GM19455 (cell line): ENCODE results near the gene MAGEA9B.
"Not testable (repeated sequence)": the region's sequence is repeated elsewhere in the genome, so short reads cannot be mapped to it uniquely, and the experiment has no call there.

Experiments used
- ATAC-seq: cut with Tn5 transposase; IDR thresholded peaks from one replicate; pipeline ENCODE4 v1.9.1; 2021; ENCODE audit not compliant: unreplicated experiment

MAGEA9B gene

GRCh38 chrX:149572743-149573142 is 14.5 kb downstream of the MAGEA9B start:
- ATAC-seq = no peak

GRCh38 chrX:149571770-149572169 is 15.5 kb downstream of the MAGEA9B start:
- no peak for ATAC-seq

DNA sequence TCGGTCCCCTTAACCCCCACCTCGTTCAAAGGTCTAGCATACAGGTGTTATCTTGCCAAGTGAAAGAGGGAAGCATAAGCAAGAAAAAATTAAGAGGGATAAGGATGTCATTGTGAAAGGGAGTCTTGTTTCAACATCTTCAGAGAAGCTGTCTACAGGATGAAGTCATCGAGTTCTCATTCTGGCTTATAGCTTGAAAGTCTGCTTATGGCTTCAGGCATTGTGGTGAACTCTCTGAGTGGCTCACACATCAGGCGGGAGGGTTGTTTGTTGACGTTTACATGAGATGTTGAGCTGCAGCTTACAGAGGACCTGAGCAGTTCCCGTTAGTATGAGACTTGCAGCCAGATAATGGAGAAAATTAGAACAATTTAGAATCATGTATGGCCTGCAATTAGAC is 16.6 kb downstream of the MAGEA9B start:
- no peak for ATAC-seq

DNA sequence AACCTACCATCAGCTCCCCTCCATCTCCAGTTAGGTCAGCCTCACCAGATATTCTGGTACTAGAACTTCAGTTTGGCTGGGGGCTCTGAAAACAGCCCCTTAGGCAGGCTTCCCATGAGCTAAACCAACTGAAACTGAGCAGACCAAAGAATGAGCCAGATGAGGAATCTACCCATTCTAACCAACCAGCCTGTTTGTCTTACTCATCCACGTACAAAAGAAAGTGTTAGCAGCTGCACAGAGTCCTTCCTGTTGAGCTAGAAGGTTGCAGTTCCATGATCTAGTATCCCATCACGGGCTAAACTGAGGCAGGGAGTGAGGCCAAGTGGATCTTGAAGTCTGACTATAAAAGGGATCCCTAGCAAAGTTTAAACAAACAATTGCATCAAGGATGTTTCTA is 17.5 kb downstream of the MAGEA9B start:
- ATAC-seq = no peak

DNA sequence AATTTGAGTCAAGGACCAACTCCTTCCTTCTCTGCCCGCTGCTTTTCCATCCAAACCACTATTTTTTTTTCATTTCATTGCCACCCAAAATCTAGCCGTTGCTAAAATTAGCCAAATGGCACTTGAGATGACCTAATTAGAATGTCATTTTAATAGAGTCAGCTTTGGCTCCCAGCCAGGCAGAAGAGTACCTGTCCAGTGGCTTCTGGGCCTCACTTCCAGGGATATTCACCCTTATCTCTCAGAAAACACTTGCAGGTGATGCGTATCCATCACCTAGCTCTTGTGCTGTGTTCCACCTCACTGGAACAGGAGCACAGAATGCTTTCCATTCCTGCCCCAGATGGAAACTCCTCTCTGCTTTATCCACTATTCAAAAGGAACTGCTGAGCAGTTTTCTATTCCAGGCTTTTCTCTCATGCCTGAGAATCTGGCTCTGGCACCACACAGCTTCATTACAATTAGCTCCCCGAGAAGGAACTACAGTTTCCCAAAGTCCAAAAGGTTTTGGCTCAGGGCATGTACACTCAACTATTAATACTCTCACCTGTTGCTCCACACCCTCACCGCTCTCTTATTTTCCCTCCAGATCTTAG is 18.5 kb downstream of the MAGEA9B start:
- ATAC-seq = no peak

DNA sequence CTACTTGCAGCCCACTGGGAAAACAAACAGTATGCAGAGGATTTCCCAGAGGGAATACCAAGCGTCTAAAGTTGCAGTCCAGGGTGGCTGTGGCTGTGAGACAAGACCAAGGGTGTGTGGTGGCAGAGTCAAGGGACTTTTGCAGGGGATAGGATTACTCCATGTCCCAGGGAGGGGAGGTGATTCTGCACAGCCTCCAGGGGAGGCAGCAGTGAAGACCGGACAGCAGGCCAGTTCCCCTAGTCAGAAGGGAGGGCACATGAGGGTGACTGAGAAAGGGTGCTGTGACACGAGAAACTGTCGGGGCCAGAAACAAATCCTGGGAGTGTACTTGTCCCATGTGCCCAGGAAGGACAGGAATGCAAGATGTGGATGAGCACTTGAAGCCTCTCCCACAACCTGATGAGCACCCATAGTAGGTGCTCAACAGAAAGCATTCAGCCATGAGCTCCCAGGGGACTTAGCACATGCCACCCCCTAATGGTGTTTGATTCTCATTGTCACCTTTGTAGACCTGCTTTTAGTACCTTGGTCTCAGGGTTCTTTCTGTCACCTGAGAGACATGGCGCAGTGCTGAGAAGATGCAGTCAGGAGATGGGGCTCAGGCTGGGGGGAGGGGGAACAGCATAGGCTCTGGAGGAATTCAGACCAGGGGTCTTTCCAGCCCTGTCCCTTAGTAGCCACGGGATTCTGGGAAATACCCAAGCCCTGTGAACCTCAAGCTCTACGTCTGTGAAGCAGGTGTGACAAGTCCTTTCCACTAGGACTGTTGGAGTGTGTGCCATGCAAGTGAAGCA is 19.4 kb downstream of the MAGEA9B start:
- ATAC-seq = no peak

DNA sequence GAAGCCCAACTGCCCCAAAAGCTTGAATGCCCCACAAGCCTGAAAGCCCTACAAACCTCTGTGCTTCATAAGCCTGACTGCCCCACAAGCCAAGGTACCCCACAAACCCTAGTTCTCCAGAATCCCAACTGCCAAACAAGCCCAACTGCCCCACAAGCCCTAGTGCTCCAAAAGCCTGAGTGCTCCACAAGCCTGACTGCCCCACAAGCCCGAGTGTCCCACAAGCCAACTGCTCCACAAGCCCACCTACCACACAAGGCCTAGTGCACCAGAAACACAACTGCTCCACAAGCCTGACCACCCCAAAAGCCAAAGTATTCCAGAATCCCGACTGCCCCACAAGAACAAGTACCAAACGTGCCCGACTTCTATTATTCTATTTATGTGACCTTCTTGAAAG is 23.9 kb downstream of the MAGEA9B start:
- no peak for ATAC-seq

DNA sequence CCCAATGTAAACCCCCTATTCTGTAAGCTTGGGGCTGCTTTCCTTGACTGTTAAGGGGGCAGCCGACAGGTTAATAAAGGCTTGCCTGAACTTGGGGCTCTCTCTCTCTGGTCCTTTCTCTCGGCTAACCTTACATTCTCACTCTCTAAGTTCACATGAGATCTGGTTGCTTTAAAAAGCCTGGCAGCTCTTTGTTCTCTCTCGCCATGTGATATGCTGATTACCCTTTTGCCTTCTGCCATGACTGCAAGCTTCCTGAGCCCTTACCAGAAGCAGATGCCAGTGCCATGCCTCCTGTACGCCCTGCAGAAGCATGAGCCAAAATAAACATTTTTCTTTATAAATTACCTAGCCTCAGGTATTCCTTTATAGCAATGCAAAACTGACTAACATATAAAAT is 32.0 kb downstream of the MAGEA9B start:
- not testable (repeated sequence) for ATAC-seq

GRCh38 chrX:149551939-149552248 is 35.4 kb downstream of the MAGEA9B start:
- not testable (repeated sequence) for ATAC-seq

DNA sequence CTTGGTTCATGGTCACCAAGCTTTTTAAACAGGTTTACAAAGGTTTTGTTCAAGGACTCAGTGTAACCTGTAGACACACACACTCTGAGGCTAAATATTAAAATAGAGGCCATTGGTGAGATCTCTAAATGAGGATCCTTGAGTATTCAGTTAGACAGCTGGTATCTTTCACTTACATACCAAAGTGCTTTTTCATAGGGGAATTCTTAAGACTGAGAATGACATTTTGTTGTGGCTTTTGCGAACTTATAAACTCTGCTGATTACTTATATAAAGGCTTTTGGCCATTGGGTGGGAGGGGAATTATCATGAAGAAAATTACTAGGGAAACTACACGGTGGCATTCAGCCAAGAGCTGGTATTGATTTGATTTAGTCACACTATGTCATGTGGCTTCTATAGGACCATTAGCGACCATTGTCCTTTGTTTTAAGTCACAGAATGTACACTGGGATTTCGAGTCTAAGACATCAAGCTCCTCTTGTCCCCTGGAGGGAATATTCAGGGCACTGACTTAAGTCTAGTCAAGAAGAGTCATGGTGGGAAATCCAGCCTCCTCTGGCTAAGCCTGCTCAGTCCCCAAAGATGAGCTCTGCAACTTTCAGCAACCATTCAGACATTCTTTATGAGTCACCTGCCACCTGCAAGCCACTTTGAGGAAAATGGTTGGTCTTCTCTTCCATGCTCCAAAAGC is 35.9 kb downstream of the MAGEA9B start:
- not testable (repeated sequence) for ATAC-seq

DNA sequence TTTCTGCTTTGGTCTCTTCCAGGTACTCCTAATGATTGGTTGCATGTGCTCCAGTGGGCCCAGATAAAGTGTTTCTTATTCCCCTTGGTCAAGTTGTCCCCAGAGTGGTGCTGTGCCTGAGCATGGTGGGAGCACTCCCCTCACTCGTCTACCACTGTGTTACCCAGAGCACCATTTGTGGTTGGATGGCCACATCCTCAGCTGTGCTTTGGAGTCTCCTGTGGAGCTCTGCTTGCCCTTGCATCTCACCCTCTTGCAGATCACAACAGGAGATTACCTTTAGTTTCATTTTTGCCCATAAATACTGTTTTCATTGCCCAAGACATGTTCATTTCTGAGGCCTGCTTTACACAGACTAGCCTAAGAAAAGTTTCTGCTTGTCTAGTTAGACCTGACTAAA is 36.8 kb downstream of the MAGEA9B start:
- not testable (repeated sequence) for ATAC-seq

DNA sequence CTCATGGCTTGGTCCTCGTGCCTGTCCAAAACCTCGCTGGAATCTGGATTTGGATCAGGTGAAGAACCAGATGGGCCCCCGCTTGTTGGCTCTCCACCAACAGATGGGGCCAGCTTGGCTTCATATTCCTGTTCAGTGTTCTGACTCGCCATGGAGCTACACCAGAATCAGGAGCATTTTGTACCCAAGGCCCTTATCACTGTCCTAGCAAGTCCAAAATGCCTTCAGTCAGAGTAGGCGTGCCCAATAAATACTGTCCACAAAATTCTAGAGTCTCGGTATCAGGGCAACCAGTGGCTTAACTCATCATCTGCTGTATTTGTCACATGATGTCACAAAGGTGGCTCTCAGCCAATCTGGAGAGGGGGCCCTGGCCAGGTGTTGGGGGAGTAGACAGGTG is 37.6 kb downstream of the MAGEA9B start, which contains the start of gene HSFX3:
Gene HSFX3, minus strand, starts transcription at position 224 of the 400 bp plus-strand sequence. Its CDS starts 72 bp downstream, at position 152.
- ATAC-seq = not testable (repeated sequence)

DNA sequence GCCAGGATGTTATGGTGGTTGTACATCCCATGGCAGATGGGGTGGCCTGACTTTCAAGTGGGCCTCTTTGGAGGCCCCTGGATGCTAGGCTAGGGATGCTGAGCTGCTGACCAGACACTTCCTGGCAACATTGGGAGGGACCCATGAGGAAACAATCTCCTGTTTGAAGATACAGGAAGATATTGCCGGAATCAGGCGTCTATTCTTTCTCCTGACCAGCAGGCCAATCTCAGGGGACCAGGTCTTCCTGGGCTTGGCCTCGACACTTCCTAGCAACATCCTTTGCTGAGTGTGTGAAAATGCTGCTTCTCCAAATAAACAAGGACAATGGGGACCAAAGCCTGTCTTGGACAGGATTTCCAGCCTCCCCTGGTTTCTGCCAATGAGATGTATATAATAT is 39.5 kb downstream of the MAGEA9B start:
- ATAC-seq = not testable (repeated sequence)

GRCh38 chrX:149546962-149547361 is 40.3 kb downstream of the MAGEA9B start:
- not testable (repeated sequence) for ATAC-seq

- not testable (repeated sequence) for ATAC-seq
Observed at GRCh38 chrX:149545545-149546543, 41.4 kb downstream of the MAGEA9B start.

- no peak for ATAC-seq
Observed at GRCh38 chrX:149541521-149542047, 45.7 kb downstream of the MAGEA9B start.

- ATAC-seq = peak; percentile 79
Observed at GRCh38 chrX:149540621-149541520, 46.4 kb downstream of the MAGEA9B start, which contains the start of gene EOLA1. TSS of gene EOLA1 (plus strand) at chrX:149541012. CDS start at chrX:149545631, 4,619 bp downstream.

GRCh38 chrX:149540131-149540620 is 47.1 kb downstream of the MAGEA9B start:
- ATAC-seq = peak; percentile 4
